GM21447 (cell line): Measurements from ENCODE around the gene PRPF31.

ENCODE experiments used
- ATAC-seq: cut with Tn5 transposase; IDR thresholded peaks from one replicate; pipeline ENCODE4 v1.9.1; 2021; ENCODE audit not compliant: unreplicated experiment

Gene PRPF31

GRCh38 chr19:54107876-54108490 lies 7.6 kb upstream of the PRPF31 start:
- ATAC-seq = no peak

GRCh38 chr19:54108496-54108895 lies 7.1 kb upstream of the PRPF31 start:
- ATAC-seq = no peak

- ATAC-seq = no peak
Observed at GRCh38 chr19:54109651-54110050, 5.9 kb upstream of the PRPF31 start.

GRCh38 chr19:54114340-54115108 lies 1.0 kb upstream of the PRPF31 start:
- peak; percentile 42 for ATAC-seq

- no peak for ATAC-seq
Observed at GRCh38 chr19:54121259-54121658, 5.7 kb downstream of the PRPF31 start.

- ATAC-seq = no peak
Observed at GRCh38 chr19:54123682-54124081, 8.1 kb downstream of the PRPF31 start.

- ATAC-seq = no peak
Observed at GRCh38 chr19:54124393-54124792, 8.8 kb downstream of the PRPF31 start.

GRCh38 chr19:54125713-54126112 lies 10.2 kb downstream of the PRPF31 start:
- ATAC-seq = no peak

GRCh38 chr19:54127688-54128440 lies 12.3 kb downstream of the PRPF31 start:
- no peak for ATAC-seq

- ATAC-seq = no peak
Observed at GRCh38 chr19:54128441-54128725, 12.8 kb downstream of the PRPF31 start.

- no peak for ATAC-seq
Observed at GRCh38 chr19:54128796-54129616, 13.5 kb downstream of the PRPF31 start.

- ATAC-seq = no peak
Observed at GRCh38 chr19:54129617-54129996, 14.1 kb downstream of the PRPF31 start.

- ATAC-seq = no peak
Observed at GRCh38 chr19:54133312-54133956, 17.9 kb downstream of the PRPF31 start.

- no peak for ATAC-seq
Observed at GRCh38 chr19:54133957-54134590, 18.5 kb downstream of the PRPF31 start.

- ATAC-seq = no peak
Observed at GRCh38 chr19:54136086-54136863, 20.7 kb downstream of the PRPF31 start.

GRCh38 chr19:54136864-54137698 lies 21.5 kb downstream of the PRPF31 start:
- peak; percentile 72 for ATAC-seq

- no peak for ATAC-seq
Observed at GRCh38 chr19:54137699-54138488, 22.3 kb downstream of the PRPF31 start, which contains the start of gene CNOT3. Gene CNOT3, plus strand, starts transcription at chr19:54137762. Its CDS starts 5,217 bp downstream, at chr19:54142979.
